HCT116 (cell line): ENCODE measurements around the gene NEK5. TPM values are rescaled to one million over a fixed set of nuclear protein-coding genes. Genes with fewer than 3 reads are reported as not detected.

Source experiments
- ATAC-seq: fragments of 200-7000 bp; cut with Tn5 transposase; 2 replicates; pipeline ENCODE4 v1.9.1; 2020; ENCODE audit warnings: mild to moderate bottlenecking, moderate library complexity
- BruUV-seq: library from RNA; stranded (reverse); fragments of 400-500 nt; replicated peaks from 2 replicates; lab custom pipeline; 2021; lab: Mats Ljungman, UMichigan
- CTCF ChIA-PET: fragments of 300-600 bp; sonication (Branson Sonifier 250); formaldehyde crosslinking; loops from one replicate; lab custom pipeline; 2021; ENCODE audit warnings: antibody characterized with exemption; lab: Charles Lee
- POLR2A ChIA-PET: fragments of 300-600, 350-600 bp; sonication (Branson Sonifier 250); formaldehyde crosslinking; loops from one replicate; lab custom pipeline; 2021; ENCODE audit warnings: antibody characterized with exemption; lab: Charles Lee
- RAD21 ChIA-PET, 2 experiments: fragments of 300-600 bp; sonication (Branson Sonifier 250); formaldehyde crosslinking; loops; one replicate each; lab custom pipeline; 2023; ENCODE audit warnings: low total read pairs in 2 of 2; ENCODE audit not compliant: uncharacterized antibody in 2 of 2, unreplicated experiment in 2 of 2, low non-redundant PET in 1 of 2; lab: Charles Lee
- DNase-seq: peaks from one replicate; pipeline ENCODE4 v3.0.0-alpha.2; 2010; ENCODE audit warnings: low read depth, low spot score
- H2AFZ ChIP-seq: fragments of 200-600 bp; shearing (Covaris generic), sonication (generic); 2 replicates; pipeline ENCODE4 v1.6.1; 2017; ENCODE audit warnings: low read depth, mixed run types, mixed read lengths, antibody characterized with exemption, low read length; ENCODE audit not compliant: poor library complexity, severe bottlenecking
- H3K27ac ChIP-seq: 2 replicates; pipeline ENCODE4 v1.5.1; 2012; ENCODE audit warnings: low read depth, low read length
- H3K27me3 ChIP-seq: fragments of 200-600 bp; sonication (generic); 2 replicates; pipeline ENCODE4 v1.6.1; 2016; ENCODE audit warnings: mixed run types, low read length, mixed read lengths; ENCODE audit not compliant: insufficient read depth
- H3K36me3 ChIP-seq, 2 experiments: fragments of 200-500 bp in 1 of 2; fragments of 200-600 bp in 1 of 2; sonication (Bioruptor generic) in 1 of 2; sonication (generic) in 1 of 2; 2 replicates each; pipeline versions ENCODE4 v1.5.1 to v1.6.1; 2014 to 2016; ENCODE audit warnings: low read length in 2 of 2, inconsistent platforms in 1 of 2, mixed read lengths in 1 of 2, mixed run types in 1 of 2; ENCODE audit not compliant: insufficient read depth in 2 of 2, control insufficient read depth in 1 of 2
- H3K4me1 ChIP-seq, 2 experiments: fragments of 200-600 bp in 1 of 2; sonication (generic) in 1 of 2; 2 replicates each; pipeline versions ENCODE4 v1.5.1 to v1.6.1; 2012 to 2017; ENCODE audit warnings: low read length in 2 of 2, inconsistent platforms in 1 of 2, mild to moderate bottlenecking in 1 of 2, mixed read lengths in 1 of 2, mixed run types in 1 of 2, moderate library complexity in 1 of 2; ENCODE audit not compliant: insufficient read depth in 2 of 2, control insufficient read depth in 1 of 2
- H3K4me2 ChIP-seq: fragments of 200-600 bp; sonication (generic); 2 replicates; pipeline ENCODE4 v1.6.1; 2017; ENCODE audit warnings: mixed run types, low read length, mixed read lengths
- H3K4me3 ChIP-seq, 2 experiments: fragments of 200-600 bp in 1 of 2; sonication (generic) in 1 of 2; replicated peaks in 1 of 2; 2 replicates each; pipeline ENCODE4 v1.5.1; 2011 to 2016; ENCODE audit warnings: low read length in 2 of 2, control low read depth in 1 of 2, low read depth in 1 of 2, mild to moderate bottlenecking in 1 of 2, mixed read lengths in 1 of 2, mixed run types in 1 of 2
- H3K79me2 ChIP-seq: fragments of 200-600 bp; sonication (generic); 2 replicates; pipeline ENCODE4 v1.6.1; 2017; ENCODE audit warnings: mild to moderate bottlenecking, mixed run types, low read length, moderate library complexity, mixed read lengths; ENCODE audit not compliant: insufficient read depth
- H3K9ac ChIP-seq: fragments of 200-600 bp; sonication (generic); 2 replicates; pipeline ENCODE4 v1.6.1; 2016; ENCODE audit warnings: low read length, mixed read lengths
- H3K9me2 ChIP-seq: fragments of 200-600 bp; sonication (generic), shearing (Covaris generic); 2 replicates; pipeline ENCODE4 v1.6.1; 2017; ENCODE audit warnings: mixed run types, mild to moderate bottlenecking, moderate library complexity; ENCODE audit not compliant: insufficient read depth
- H3K9me3 ChIP-seq, 2 experiments: fragments of 200-500 bp in 1 of 2; fragments of 200-600 bp in 1 of 2; sonication (Bioruptor generic) in 1 of 2; sonication (generic) in 1 of 2; 2 replicates each; pipeline ENCODE4 v1.6.1; 2014 to 2017; ENCODE audit warnings: low read length in 2 of 2, mixed read lengths in 2 of 2, inconsistent platforms in 1 of 2, low read depth in 1 of 2, mild to moderate bottlenecking in 1 of 2, mixed run types in 1 of 2, moderate library complexity in 1 of 2; ENCODE audit not compliant: control insufficient read depth in 1 of 2, insufficient read depth in 1 of 2
- H4K20me1 ChIP-seq: fragments of 200-600 bp; sonication (generic), shearing (Covaris generic); 2 replicates; pipeline ENCODE4 v1.6.1; 2017; ENCODE audit warnings: mixed run types, mild to moderate bottlenecking, moderate library complexity; ENCODE audit not compliant: insufficient read depth
- CTCF ChIP-seq, 3 experiments: fragments of 200-600 bp in 1 of 3; sonication (generic) in 1 of 3; IDR thresholded peaks in 2 of 3; conservative IDR thresholded peaks in 1 of 3; 2 replicates each; pipeline ENCODE4 v1.5.1; 2012 to 2017; ENCODE audit warnings: low read depth in 2 of 3, low read length in 2 of 3, antibody characterized with exemption in 1 of 3, borderline replicate concordance in 1 of 3, control low read depth in 1 of 3, mild to moderate bottlenecking in 1 of 3, mixed read lengths in 1 of 3, mixed run types in 1 of 3, moderate library complexity in 1 of 3; ENCODE audit not compliant: insufficient read depth in 1 of 3
- ELF1 ChIP-seq: IDR thresholded peaks from 2 replicates; pipeline ENCODE4 v1.6.1; 2012; ENCODE audit warnings: low read depth, borderline replicate concordance
- EZH2 ChIP-seq: fragments of 200-600 bp; sonication (generic); IDR thresholded peaks from 2 replicates; pipeline ENCODE4 v1.6.1; 2017; ENCODE audit warnings: antibody characterized with exemption, mixed run types
- POLR2A ChIP-seq: IDR thresholded peaks from 2 replicates; pipeline ENCODE4 v1.7.0; 2011; ENCODE audit warnings: borderline replicate concordance; ENCODE audit not compliant: insufficient read depth, insufficient read length; ENCODE audit errors: extremely low read depth
- POLR2AphosphoS5 ChIP-seq: IDR thresholded peaks from 2 replicates; pipeline ENCODE4 v1.6.1; 2011; ENCODE audit warnings: mild to moderate bottlenecking, low read depth, low read length, moderate library complexity
- RAD21 ChIP-seq: IDR thresholded peaks from 2 replicates; pipeline ENCODE4 v1.6.1; 2012; ENCODE audit warnings: low read depth, mild to moderate bottlenecking
- SIN3A ChIP-seq: IDR thresholded peaks from 2 replicates; pipeline ENCODE4 v1.6.1; 2012; ENCODE audit warnings: low read depth
- SP1 ChIP-seq: IDR thresholded peaks from 2 replicates; pipeline ENCODE4 v1.6.1; 2012; ENCODE audit warnings: low read depth
- TCF7L2 ChIP-seq: IDR thresholded peaks from 2 replicates; pipeline ENCODE4 v1.7.0; 2011; ENCODE audit warnings: borderline replicate concordance, inconsistent platforms; ENCODE audit not compliant: insufficient read depth, insufficient read length; ENCODE audit errors: extremely low read depth
- ZBTB33 ChIP-seq: IDR thresholded peaks from 2 replicates; pipeline ENCODE4 v1.6.1; 2011; ENCODE audit warnings: mild to moderate bottlenecking, low read length, moderate library complexity; ENCODE audit not compliant: insufficient replicate concordance; ENCODE audit errors: extremely low read depth
- ZFX ChIP-seq: fragments of 450-650 bp; IDR thresholded peaks from 2 replicates; pipeline ENCODE4 v1.6.1; 2017
- ZNF274 ChIP-seq: fragments of 200-500 bp; sonication (Bioruptor generic); IDR thresholded peaks from 2 replicates; pipeline ENCODE4 v1.6.1; 2014; ENCODE audit warnings: mild to moderate bottlenecking, low read depth, low read length, inconsistent platforms
- intact Hi-C: fragments of 100-400 bp; cut with micrococcal nuclease; formaldehyde crosslinking; loops from 2 replicates; pipeline ENCODE4 v1.10.0; 2022
- total RNA-seq: library from RNA; stranded (reverse); gene quantifications from one replicate; pipeline ENCODE4 v1.2.1, GENCODE V29; 2021; ENCODE audit not compliant: unreplicated experiment

NEK5 gene
- total RNA-seq, 1 experiment from 2014 or later, result 1.5 TPM

GRCh38 chr13:52162279-52163101 lies 33.6 kb upstream of the NEK5 start:
- Histone ChIP-seq H3K27ac (no peak overlapping the region), H3K9ac (no peak overlapping the region), H3K4me1 (peaks cover 22 to 35% of the 10 kb centered on the region in 2 experiments), H3K9me3 (0 out of 4 replicates have a peak, but pooled peaks cover 0 to 4% of the 10 kb centered on the region in 2 experiments), H3K79me2 (no peaks in the 10 kb centered on the region), H2AFZ (no peak overlapping the region), H3K36me3 (no peaks in the 10 kb centered on the region), H3K4me2 (peak overlapping the region; percentile 44), H3K4me3 (no peak overlapping the region), H4K20me1 (no peaks in the 10 kb centered on the region), H3K27me3 (no peaks in the 10 kb centered on the region), H3K9me2 (no peaks in the 10 kb centered on the region)
- BruUV-seq, result no TSS peak
- intact Hi-C loops, result no loop called here
- ATAC-seq (peak; percentile 63), DNase-seq (peak; percentile 35)
- RAD21 ChIA-PET, result no interaction called here
- POLR2A ChIA-PET, result no interaction called here
- TF ChIP-seq ZNF274 (no peak), POLR2AphosphoS5 (no peak), ZFX (no peak), SP1 (0 out of 2 replicates have a peak, but pooled peaks have one; percentile 16)
- CTCF ChIA-PET, result no interaction called here

- Histone ChIP-seq H4K20me1 (no peaks in the 10 kb centered on the region), H3K4me1 (peaks cover 22 to 35% of the 10 kb centered on the region in 2 experiments), H3K79me2 (no peaks in the 10 kb centered on the region), H3K9ac (no peak overlapping the region), H3K4me3 (no peak overlapping the region), H3K9me3 (0 out of 4 replicates have a peak, but pooled peaks cover 0 to 4% of the 10 kb centered on the region in 2 experiments), H3K27ac (no peak overlapping the region), H2AFZ (no peak overlapping the region), H3K27me3 (no peaks in the 10 kb centered on the region), H3K9me2 (no peaks in the 10 kb centered on the region), H3K4me2 (no peak overlapping the region), H3K36me3 (no peaks in the 10 kb centered on the region)
- intact Hi-C loops, result no loop called here
- DNase-seq (no peak), ATAC-seq (no peak)
- CTCF ChIA-PET, result no interaction called here
- POLR2A ChIA-PET, result no interaction called here
- BruUV-seq, result no TSS peak
- RAD21 ChIA-PET, result no interaction called here
- TF ChIP-seq SIN3A (no peak), SP1 (no peak), ELF1 (no peak), POLR2AphosphoS5 (no peak), RAD21 (no peak), EZH2 (no peak), CTCF (IDR thresholded peaks at IDR 0.05 in 2 of 3, conservative IDR thresholded peaks at IDR 0.05 in 1 of 3; ENCODE audit: borderline replicate concordance in 1 of 3, insufficient read depth in 1 of 3, low read depth in 2 of 3, low read length in 2 of 3) (no peak), POLR2A (no peak), TCF7L2 (no peak), ZBTB33 (no peak), ZNF274 (no peak)
Measured at GRCh38 chr13:52161181-52161646, 32.3 kb upstream of the NEK5 start.
